ENCODE measurements around the gene SLC5A11. TPM values are rescaled to one million over a fixed set of nuclear protein-coding genes. Genes with fewer than 3 reads are reported as not detected.

Gene SLC5A11
- polyA plus RNA-seq, 1 donor (not counting 4 experiments of a cell fraction or from before 2014, with no cell fraction given), result 0.07 TPM

DNA sequence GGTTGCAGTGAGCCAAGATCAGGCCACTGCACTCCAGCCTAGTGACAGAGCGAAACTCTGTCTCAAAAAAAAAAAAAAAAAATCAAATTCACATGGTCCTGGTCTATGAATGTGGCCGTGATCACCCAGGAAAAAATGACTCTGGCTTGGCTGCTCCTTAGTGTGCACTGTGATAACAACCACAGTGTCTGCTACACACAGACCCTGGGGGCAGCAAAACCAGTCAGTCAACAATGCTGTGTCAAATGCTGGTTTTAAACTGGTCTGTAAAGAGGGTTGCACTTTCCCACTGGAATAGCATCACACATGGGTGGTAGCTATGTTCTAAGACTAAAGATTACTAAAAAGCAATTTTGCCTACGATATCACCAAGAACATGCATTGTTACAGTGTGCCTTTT lies 98.4 kb downstream of the SLC5A11 start:
- FAIRE-seq, result no peak

DNA sequence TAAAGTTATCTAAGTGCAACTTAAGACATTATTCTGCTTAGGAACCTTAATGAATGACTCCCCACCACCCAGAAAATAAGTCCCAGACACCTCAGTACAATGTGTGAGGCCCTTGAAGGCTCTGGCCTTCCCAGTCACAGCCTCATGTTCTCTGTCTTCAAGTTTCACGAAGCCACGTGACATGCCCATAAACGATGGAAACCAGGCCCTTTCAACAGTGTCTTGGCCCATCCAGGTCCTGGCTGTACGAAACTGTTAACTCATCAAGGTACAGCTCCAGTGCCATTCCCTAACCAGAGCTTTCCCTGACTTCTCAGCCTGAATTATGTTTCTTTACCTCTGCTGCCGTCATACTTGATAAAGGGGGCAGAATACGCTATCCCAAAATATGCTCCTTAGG lies 100.4 kb downstream of the SLC5A11 start:
- Histone ChIP-seq H3K4me2 (ENCODE audit: control insufficient read depth, extremely low read depth, insufficient read depth, low read depth, low read length) (no peak overlapping the region), H3K79me2 (ENCODE audit: control insufficient read depth, insufficient read depth, low read length) (no peaks in the 10 kb centered on the region), H3K27ac (ENCODE audit: control insufficient read depth, insufficient read depth, low read length) (no peak overlapping the region), H3K36me3 (ENCODE audit: control insufficient read depth in 2 of 2, extremely low read depth in 1 of 2, insufficient read depth in 2 of 2, low read length in 2 of 2) (peaks cover 6 to 11% of the 10 kb centered on the region in 2 experiments), H3K4me3 (ENCODE audit: control insufficient read depth in 2 of 3, extremely low read depth in 1 of 3, insufficient read depth in 2 of 3, low read depth in 1 of 3, low read length in 3 of 3) (no peak overlapping the region), H3K9ac (ENCODE audit: control insufficient read depth, extremely low read depth, insufficient read depth, low read length) (no peak overlapping the region), H3K9me1 (ENCODE audit: control insufficient read depth, extremely low read depth, insufficient read depth, low read length) (no peaks in the 10 kb centered on the region), H3K27me3 (ENCODE audit: control insufficient read depth, extremely low read depth, insufficient read depth, low read length) (no peaks in the 10 kb centered on the region), H2AFZ (ENCODE audit: control insufficient read depth, low read length) (no peak overlapping the region), H3K4me1 (ENCODE audit: control insufficient read depth, extremely low read depth, insufficient read depth, low read length) (no peaks in the 10 kb centered on the region), H3K9me3 (ENCODE audit: control insufficient read depth, low read depth, low read length) (no peaks in the 10 kb centered on the region), H4K20me1 (ENCODE audit: control insufficient read depth, extremely low read depth, insufficient read depth, low read length) (no peaks in the 10 kb centered on the region)
- TF ChIP-seq EZH2 (IDR thresholded peaks at IDR 0.05; ENCODE audit: low read length), result no peak
- TF ChIP-seq, protein P1, sequence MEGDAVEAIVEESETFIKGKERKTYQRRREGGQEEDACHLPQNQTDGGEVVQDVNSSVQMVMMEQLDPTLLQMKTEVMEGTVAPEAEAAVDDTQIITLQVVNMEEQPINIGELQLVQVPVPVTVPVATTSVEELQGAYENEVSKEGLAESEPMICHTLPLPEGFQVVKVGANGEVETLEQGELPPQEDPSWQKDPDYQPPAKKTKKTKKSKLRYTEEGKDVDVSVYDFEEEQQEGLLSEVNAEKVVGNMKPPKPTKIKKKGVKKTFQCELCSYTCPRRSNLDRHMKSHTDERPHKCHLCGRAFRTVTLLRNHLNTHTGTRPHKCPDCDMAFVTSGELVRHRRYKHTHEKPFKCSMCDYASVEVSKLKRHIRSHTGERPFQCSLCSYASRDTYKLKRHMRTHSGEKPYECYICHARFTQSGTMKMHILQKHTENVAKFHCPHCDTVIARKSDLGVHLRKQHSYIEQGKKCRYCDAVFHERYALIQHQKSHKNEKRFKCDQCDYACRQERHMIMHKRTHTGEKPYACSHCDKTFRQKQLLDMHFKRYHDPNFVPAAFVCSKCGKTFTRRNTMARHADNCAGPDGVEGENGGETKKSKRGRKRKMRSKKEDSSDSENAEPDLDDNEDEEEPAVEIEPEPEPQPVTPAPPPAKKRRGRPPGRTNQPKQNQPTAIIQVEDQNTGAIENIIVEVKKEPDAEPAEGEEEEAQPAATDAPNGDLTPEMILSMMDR (optimal IDR thresholded peaks at IDR 0.05 in 1 of 3, IDR thresholded peaks at IDR 0.05 in 1 of 3, conservative IDR thresholded peaks at IDR 0.05 in 1 of 3; ENCODE audit: extremely low read depth in 1 of 3, insufficient read depth in 2 of 3, low read length in 3 of 3), result no peak
- dilution Hi-C loops (cut with MboI; ENCODE audit: extremely low pct_ligation_motif_present, low sequenced_read_pairs), result no loop called here
- no peak for FAIRE-seq
- no peak for DNase-seq (ENCODE audit: low read depth, low spot score)

More for the DNA sequence above, 98.4 kb downstream of the SLC5A11 start:
- Histone ChIP-seq H2AFZ (ENCODE audit: control insufficient read depth, low read length) (no peak overlapping the region), H3K9me1 (ENCODE audit: control insufficient read depth, extremely low read depth, insufficient read depth, low read length) (no peaks in the 10 kb centered on the region), H3K27me3 (ENCODE audit: control insufficient read depth, extremely low read depth, insufficient read depth, low read length) (no peaks in the 10 kb centered on the region), H3K9me3 (ENCODE audit: control insufficient read depth, low read depth, low read length) (no peaks in the 10 kb centered on the region), H3K36me3 (ENCODE audit: control insufficient read depth in 2 of 2, extremely low read depth in 1 of 2, insufficient read depth in 2 of 2, low read length in 2 of 2) (peaks cover 6 to 11% of the 10 kb centered on the region in 2 experiments), H3K4me3 (ENCODE audit: control insufficient read depth in 2 of 3, extremely low read depth in 1 of 3, insufficient read depth in 2 of 3, low read depth in 1 of 3, low read length in 3 of 3) (no peak overlapping the region), H4K20me1 (ENCODE audit: control insufficient read depth, extremely low read depth, insufficient read depth, low read length) (no peaks in the 10 kb centered on the region), H3K9ac (ENCODE audit: control insufficient read depth, extremely low read depth, insufficient read depth, low read length) (no peak overlapping the region), H3K27ac (ENCODE audit: control insufficient read depth, insufficient read depth, low read length) (no peak overlapping the region), H3K79me2 (ENCODE audit: control insufficient read depth, insufficient read depth, low read length) (no peaks in the 10 kb centered on the region), H3K4me2 (ENCODE audit: control insufficient read depth, extremely low read depth, insufficient read depth, low read depth, low read length) (no peak overlapping the region), H3K4me1 (ENCODE audit: control insufficient read depth, extremely low read depth, insufficient read depth, low read length) (no peaks in the 10 kb centered on the region)
- DNase-seq (ENCODE audit: low read depth, low spot score), result no peak
- TF ChIP-seq, protein P1 (optimal IDR thresholded peaks at IDR 0.05 in 1 of 3, IDR thresholded peaks at IDR 0.05 in 1 of 3, conservative IDR thresholded peaks at IDR 0.05 in 1 of 3; ENCODE audit: extremely low read depth in 1 of 3, insufficient read depth in 2 of 3, low read length in 3 of 3), result no peak
- no peak for TF ChIP-seq EZH2 (IDR thresholded peaks at IDR 0.05; ENCODE audit: low read length)
- dilution Hi-C loops (cut with MboI; ENCODE audit: extremely low pct_ligation_motif_present, low sequenced_read_pairs), result no loop called here

Data from keratinocyte (primary cell).